HepG2 (cell line): ENCODE data around the gene POLR2M. TPM values are rescaled to one million over a fixed set of nuclear protein-coding genes. Genes with fewer than 3 reads are reported as not detected.

Experiments
- AHDC1 ChIP-seq: sonication (generic); formaldehyde crosslinking; IDR thresholded peaks from 2 replicates; pipeline ENCODE4 v1.5.1; 2020; ENCODE audit warnings: mild to moderate bottlenecking, missing genetic modification reagents, borderline replicate concordance
- BCLAF1 ChIP-seq: fragments of 450-650 bp; IDR thresholded peaks from 2 replicates; pipeline ENCODE4 v1.6.1; 2017; ENCODE audit warnings: mild to moderate bottlenecking
- CTCF ChIP-seq: sonication (generic); formaldehyde crosslinking; IDR thresholded peaks from 2 replicates; pipeline ENCODE4 v1.5.0; 2020; ENCODE audit warnings: mild to moderate bottlenecking, missing genetic modification reagents, moderate library complexity
- HBP1 ChIP-seq: IDR thresholded peaks from 2 replicates; pipeline ENCODE4 v1.6.1; 2016; ENCODE audit warnings: low read depth, control low read depth
- HDAC2 ChIP-seq: sonication (generic); formaldehyde crosslinking; IDR thresholded peaks from 2 replicates; pipeline ENCODE4 v1.4.0; 2020; ENCODE audit warnings: missing genetic modification reagents
- NRL ChIP-seq: sonication (generic); formaldehyde crosslinking; IDR thresholded peaks from 2 replicates; pipeline ENCODE4 v1.5.0; 2020; ENCODE audit warnings: missing genetic modification reagents, mild to moderate bottlenecking, moderate library complexity, borderline replicate concordance
- PAF1 ChIP-seq: IDR thresholded peaks from 2 replicates; pipeline ENCODE4 v1.6.1; 2016; ENCODE audit warnings: missing genetic modification reagents, missing compliant biosample characterization
- SKI ChIP-seq: fragments of 450-650 bp; IDR thresholded peaks from one replicate; pipeline ENCODE4 v1.6.1; 2018; ENCODE audit warnings: mild to moderate bottlenecking; ENCODE audit not compliant: partially characterized antibody
- ZBTB20 ChIP-seq: sonication (generic); formaldehyde crosslinking; IDR thresholded peaks from 2 replicates; pipeline ENCODE4 v1.8.1; 2023; ENCODE audit warnings: missing genetic modification reagents, low read depth, mild to moderate bottlenecking, borderline replicate concordance
- ZBTB26 ChIP-seq: IDR thresholded peaks from 2 replicates; pipeline ENCODE4 v1.6.1; 2016; ENCODE audit warnings: missing compliant biosample characterization, missing genetic modification reagents, borderline replicate concordance
- ZNF761 ChIP-seq: sonication (generic); formaldehyde crosslinking; conservative IDR thresholded peaks from 2 replicates; pipeline ENCODE4 v1.4.0; 2020; ENCODE audit warnings: mild to moderate bottlenecking, missing genetic modification reagents
- ZSCAN9 ChIP-seq: IDR thresholded peaks from 2 replicates; pipeline ENCODE4 v1.6.1; 2016; ENCODE audit warnings: borderline replicate concordance
- polyA plus RNA-seq, 8 experiments: library from polyadenylated mRNA; depleted of rRNA in 3 of 8; stranded (reverse) in 7 of 8; unstranded in 1 of 8; fragments of >200 nt; fragmentation: Illumina TruSeq in 4 of 8; extraction: Trizol in 4 of 8; gene quantifications; 2 replicates each; pipeline versions ENCODE4 v1.2.1 to v1.2.3, GENCODE V29; 2011 to 2016; ENCODE audit warnings: low read depth in 4 of 8, missing spikeins in 1 of 8, mixed read lengths in 1 of 8; ENCODE audit not compliant: insufficient read depth in 1 of 8
- total RNA-seq, 5 experiments: library from RNA; depleted of rRNA; stranded (reverse); fragments of >200 nt; fragmentation: Illumina TruSeq; extraction: Trizol; gene quantifications; 2 replicates each; pipeline ENCODE4 v1.2.3, GENCODE V29; 2016; ENCODE audit warnings: low read depth in 1 of 5

Gene POLR2M
- total and polyA plus RNA-seq, 2 of the 13 experiments (the other 11 are each of a cell fraction or from before 2014, with no cell fraction given) = 25.9 to 48.5 TPM

GRCh38 chr15:57706405-57707209 lies at the start of gene POLR2M (continued):
- TF ChIP-seq CTCF (CRISPR knock-in tag) = peak; percentile 5
- no peak for TF ChIP-seq SKI
- TF ChIP-seq ZNF761 (CRISPR knock-in tag) = peak; percentile 70; the same call in 1 of the 2 replicates
- TF ChIP-seq PAF1 = no peak
- no peak; the same call in 1 of the 2 replicates for TF ChIP-seq ZBTB26 (CRISPR knock-in tag)
- TF ChIP-seq BCLAF1 = no peak
- TF ChIP-seq HBP1 (CRISPR knock-in tag) = peak; percentile 27; the same call in 1 of the 2 replicates
- TF ChIP-seq ZBTB20 (CRISPR knock-in tag) = no peak
- TF ChIP-seq ZSCAN9 (CRISPR knock-in tag) = 0 out of 2 replicates have a peak, but pooled peaks have one; percentile 18
- TF ChIP-seq HDAC2 (CRISPR knock-in tag) = peak; percentile 40; the same call in 1 of the 2 replicates
- peak; percentile 52; the same call in 1 of the 2 replicates for TF ChIP-seq AHDC1
- TF ChIP-seq NRL (CRISPR knock-in tag) = peak; percentile 65; the same call in 1 of the 2 replicates
